Activated CD8-positive, alpha-beta memory T cell treated with anti-CD3 and anti-CD28 coated beads, Interleukin-2, amount 50 U/mL, for 24 hours (primary cell): Measurements from ENCODE around the gene AFAP1L2.

Experiments
- DNase-seq: peaks from one replicate; pipeline ENCODE4 v3.0.0-alpha.2; 2020; ENCODE audit errors: extremely low read depth

Gene AFAP1L2

GRCh38 chr10:114266521-114266920, 137.8 kb downstream of the AFAP1L2 start:
- no peak for DNase-seq

GRCh38 chr10:114265392-114266053, 138.8 kb downstream of the AFAP1L2 start:
- DNase-seq, result no peak

- DNase-seq, result no peak
Observed at GRCh38 chr10:114262496-114262895, 141.8 kb downstream of the AFAP1L2 start.

GRCh38 chr10:114261076-114261475, 143.2 kb downstream of the AFAP1L2 start:
- no peak for DNase-seq

GRCh38 chr10:114260366-114260765, 143.9 kb downstream of the AFAP1L2 start:
- DNase-seq, result no peak

GRCh38 chr10:114259824-114260223, 144.5 kb downstream of the AFAP1L2 start:
- no peak for DNase-seq

GRCh38 chr10:114258274-114258840, 145.9 kb downstream of the AFAP1L2 start:
- DNase-seq, result no peak

- no peak for DNase-seq
Observed at GRCh38 chr10:114257498-114257897, 146.8 kb downstream of the AFAP1L2 start.

GRCh38 chr10:114256822-114257221, 147.5 kb downstream of the AFAP1L2 start:
- no peak for DNase-seq

- DNase-seq, result no peak
Observed at GRCh38 chr10:114256008-114256765, 148.1 kb downstream of the AFAP1L2 start.

GRCh38 chr10:114255227-114255626, 149.1 kb downstream of the AFAP1L2 start:
- DNase-seq, result no peak

GRCh38 chr10:114252883-114253282, 151.4 kb downstream of the AFAP1L2 start:
- DNase-seq, result no peak

GRCh38 chr10:114252092-114252491, 152.2 kb downstream of the AFAP1L2 start:
- DNase-seq, result no peak

- no peak for DNase-seq
Observed at GRCh38 chr10:114250716-114251115, 153.6 kb downstream of the AFAP1L2 start.

- no peak for DNase-seq
Observed at GRCh38 chr10:114250236-114250635, 154.1 kb downstream of the AFAP1L2 start.

- DNase-seq, result no peak
Observed at GRCh38 chr10:114246679-114247305, 157.5 kb downstream of the AFAP1L2 start.

- DNase-seq, result no peak
Observed at GRCh38 chr10:114245121-114245791, 159.0 kb downstream of the AFAP1L2 start.
